IPS-NIHi7 (cell line): ENCODE data around the gene SLC9A5.

Source experiments
- DNase-seq: peaks from one replicate; pipeline ENCODE4 v3.0.0; 2012; ENCODE audit warnings: mixed read lengths; ENCODE audit errors: extremely low spot score

The SLC9A5 gene

GRCh38 chr16:67281536-67282446 lies 33.0 kb downstream of the SLC9A5 start:
- no peak for DNase-seq

- no peak for DNase-seq
Observed at GRCh38 chr16:67282447-67282805, 33.6 kb downstream of the SLC9A5 start.

GRCh38 chr16:67283039-67283825 lies 34.5 kb downstream of the SLC9A5 start:
- no peak for DNase-seq

GRCh38 chr16:67283826-67284555 lies 35.2 kb downstream of the SLC9A5 start:
- DNase-seq: no peak

GRCh38 chr16:67284699-67285646 lies 36.2 kb downstream of the SLC9A5 start:
- peak; percentile 92 for DNase-seq

GRCh38 chr16:67286441-67287235 lies 37.9 kb downstream of the SLC9A5 start:
- no peak for DNase-seq

- no peak for DNase-seq
Observed at GRCh38 chr16:67287960-67288359, 39.2 kb downstream of the SLC9A5 start.

- no peak for DNase-seq
Observed at GRCh38 chr16:67291461-67291860, 42.7 kb downstream of the SLC9A5 start.

GRCh38 chr16:67294171-67294757 lies 45.5 kb downstream of the SLC9A5 start:
- no peak for DNase-seq

GRCh38 chr16:67294938-67295361 lies 46.2 kb downstream of the SLC9A5 start:
- DNase-seq: peak; percentile 50

GRCh38 chr16:67296420-67296819 lies 47.6 kb downstream of the SLC9A5 start:
- no peak for DNase-seq

GRCh38 chr16:67298277-67298676 lies 49.5 kb downstream of the SLC9A5 start:
- no peak for DNase-seq

- DNase-seq: no peak
Observed at GRCh38 chr16:67299269-67299668, 50.5 kb downstream of the SLC9A5 start.

GRCh38 chr16:67301080-67301782 lies 52.5 kb downstream of the SLC9A5 start:
- no peak for DNase-seq

- no peak for DNase-seq
Observed at GRCh38 chr16:67302076-67302475, 53.3 kb downstream of the SLC9A5 start.

- DNase-seq: no peak
Observed at GRCh38 chr16:67302970-67303369, 54.2 kb downstream of the SLC9A5 start.

GRCh38 chr16:67304020-67304419 lies 55.2 kb downstream of the SLC9A5 start:
- DNase-seq: no peak

GRCh38 chr16:67305216-67306071 lies 56.7 kb downstream of the SLC9A5 start:
- no peak for DNase-seq
